CD4-positive, alpha-beta T cell (primary cell): ENCODE results near the gene PLEKHM2. TPM values are rescaled to one million over a fixed set of nuclear protein-coding genes. Genes with fewer than 3 reads are reported as not detected.

ENCODE experiments used
- ATAC-seq: fragments of 200-7000 bp; cut with Tn5 transposase; one replicate; pipeline ENCODE4 v1.10.0; 2022; ENCODE audit warnings: mild to moderate bottlenecking; ENCODE audit not compliant: poor library complexity
- CTCF ChIA-PET: fragments of 350-600 bp; sonication (Branson Sonifier 250); formaldehyde crosslinking; loops from one replicate; lab custom pipeline; 2021; ENCODE audit warnings: antibody characterized with exemption, inconsistent platforms; lab: Charles Lee
- POLR2A ChIA-PET: fragments of 350-600 bp; sonication (Branson Sonifier 250); formaldehyde crosslinking; loops from one replicate; lab custom pipeline; 2021; ENCODE audit warnings: antibody characterized with exemption, inconsistent platforms; lab: Charles Lee
- DNase-seq, 14 experiments: peaks; one replicate each; pipeline ENCODE4 v3.0.0-alpha.2; 2013 to 2020; ENCODE audit warnings: mixed read lengths in 2 of 14
- H3K27ac ChIP-seq, 2 donors: one replicate each; pipeline versions ENCODE4 v1.5.1 to v1.7.0; 2013; ENCODE audit warnings: low read length in 2 of 2, low read depth in 1 of 2, mild to moderate bottlenecking in 1 of 2
- H3K27me3 ChIP-seq, 2 experiments: 1 replicate in 1 of 2; 2 replicates in 1 of 2; pipeline versions ENCODE4 v1.6.1 to v1.7.0; 2013; ENCODE audit warnings: low read length in 2 of 2, control low read depth in 1 of 2, mild to moderate bottlenecking in 1 of 2, moderate library complexity in 1 of 2; ENCODE audit not compliant: insufficient read depth in 2 of 2, control insufficient read depth in 1 of 2
- H3K36me3 ChIP-seq: one replicate; pipeline ENCODE4 v1.6.1; 2013; ENCODE audit warnings: low read length, control low read depth; ENCODE audit not compliant: insufficient read depth
- H3K4me1 ChIP-seq: one replicate; pipeline ENCODE4 v1.6.1; 2013; ENCODE audit warnings: low read length, control low read depth; ENCODE audit not compliant: insufficient read depth
- H3K4me3 ChIP-seq: one replicate; pipeline ENCODE4 v1.5.1; 2013; ENCODE audit warnings: mild to moderate bottlenecking, low read length, moderate library complexity
- H3K9me3 ChIP-seq, 2 experiments: 1 replicate in 1 of 2; 2 replicates in 1 of 2; pipeline versions ENCODE4 v1.6.1 to v1.7.0; 2013; ENCODE audit warnings: low read length in 2 of 2, mild to moderate bottlenecking in 2 of 2, control low read depth in 1 of 2, moderate library complexity in 1 of 2; ENCODE audit not compliant: control insufficient read depth in 1 of 2, insufficient read depth in 1 of 2
- H3K27ac Mint-ChIP-seq: one replicate; pipeline ENCODE4 v1.8.0; 2020; ENCODE audit warnings: mixed read lengths
- H3K27me3 Mint-ChIP-seq: one replicate; pipeline ENCODE4 v1.8.0; 2021; ENCODE audit warnings: mixed read lengths
- H3K36me3 Mint-ChIP-seq: one replicate; pipeline ENCODE4 v1.8.0; 2021; ENCODE audit warnings: low read depth, mixed read lengths
- H3K4me1 Mint-ChIP-seq: one replicate; pipeline ENCODE4 v1.8.0; 2021; ENCODE audit warnings: low read depth, mixed read lengths
- H3K4me3 Mint-ChIP-seq: one replicate; pipeline ENCODE4 v1.8.0; 2020; ENCODE audit warnings: mild to moderate bottlenecking, mixed read lengths
- H3K9me3 Mint-ChIP-seq: one replicate; pipeline ENCODE4 v1.8.0; 2020; ENCODE audit warnings: mixed read lengths
- intact Hi-C, 2 experiments: fragments of 100-400 bp; cut with DNase I in 1 of 2; cut with micrococcal nuclease in 1 of 2; formaldehyde crosslinking; loops; one replicate each; pipeline versions ENCODE4 v1.15.1 to v1.9.0; 2023 to 2025; cut with DNase I, micrococcal nuclease
- total RNA-seq, 174 experiments: library from RNA in 2 of 174; stranded (reverse) in 2 of 174; gene quantifications; one replicate each; pipeline ENCODE4 v1.2.3 and lab custom pipeline; 2021 to 2026
- TF ChIP-seq, protein P1 (sequence below): fragments of 200-600 bp; IDR thresholded peaks from one replicate; pipeline ENCODE4 v1.8.0; 2022; ENCODE audit warnings: antibody characterized with exemption, mild to moderate bottlenecking

Gene PLEKHM2
- total RNA-seq, 2 experiments from 2014 or later, result 77.5 to 82.0 TPM

DNA sequence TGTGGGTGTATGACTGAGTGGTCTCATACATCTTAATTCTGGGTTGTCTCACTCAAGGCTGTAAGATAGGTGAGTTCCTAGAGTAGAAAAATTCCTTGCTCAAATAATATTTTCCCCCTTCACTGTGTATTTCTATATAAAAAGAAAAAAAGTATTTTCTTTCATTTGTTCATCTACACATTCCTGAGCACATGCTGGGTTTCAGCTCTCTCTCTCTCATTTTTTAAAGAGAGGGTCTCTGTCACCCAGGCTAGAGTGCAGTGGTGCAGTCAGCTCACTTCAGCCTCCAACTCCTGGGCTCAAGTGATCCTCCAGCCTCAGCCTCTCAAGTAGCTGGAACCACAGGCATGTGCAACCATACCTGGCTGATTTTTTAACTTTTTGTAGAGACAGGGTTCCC lies 44.9 kb upstream of the PLEKHM2 start:
- Mint-ChIP-seq H3K27ac (no peak overlapping the region), H3K9me3 (no peaks in the 10 kb centered on the region), H3K27me3 (no peaks in the 10 kb centered on the region), H3K36me3 (peaks cover 92% of the 10 kb centered on the region), H3K4me1 (peaks cover 4% of the 10 kb centered on the region), H3K4me3 (no peak overlapping the region)
- Histone ChIP-seq H3K4me1 (no peaks in the 10 kb centered on the region), H3K27me3 (no peaks in the 10 kb centered on the region), H3K36me3 (peaks cover 82% of the 10 kb centered on the region), H3K9me3 (no peaks in the 10 kb centered on the region), H3K4me3 (no peak overlapping the region), H3K27ac (no peak overlapping the region)
- TF ChIP-seq, protein P1, sequence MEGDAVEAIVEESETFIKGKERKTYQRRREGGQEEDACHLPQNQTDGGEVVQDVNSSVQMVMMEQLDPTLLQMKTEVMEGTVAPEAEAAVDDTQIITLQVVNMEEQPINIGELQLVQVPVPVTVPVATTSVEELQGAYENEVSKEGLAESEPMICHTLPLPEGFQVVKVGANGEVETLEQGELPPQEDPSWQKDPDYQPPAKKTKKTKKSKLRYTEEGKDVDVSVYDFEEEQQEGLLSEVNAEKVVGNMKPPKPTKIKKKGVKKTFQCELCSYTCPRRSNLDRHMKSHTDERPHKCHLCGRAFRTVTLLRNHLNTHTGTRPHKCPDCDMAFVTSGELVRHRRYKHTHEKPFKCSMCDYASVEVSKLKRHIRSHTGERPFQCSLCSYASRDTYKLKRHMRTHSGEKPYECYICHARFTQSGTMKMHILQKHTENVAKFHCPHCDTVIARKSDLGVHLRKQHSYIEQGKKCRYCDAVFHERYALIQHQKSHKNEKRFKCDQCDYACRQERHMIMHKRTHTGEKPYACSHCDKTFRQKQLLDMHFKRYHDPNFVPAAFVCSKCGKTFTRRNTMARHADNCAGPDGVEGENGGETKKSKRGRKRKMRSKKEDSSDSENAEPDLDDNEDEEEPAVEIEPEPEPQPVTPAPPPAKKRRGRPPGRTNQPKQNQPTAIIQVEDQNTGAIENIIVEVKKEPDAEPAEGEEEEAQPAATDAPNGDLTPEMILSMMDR, result no peak
- ChIA-PET POLR2A (no interaction called here), CTCF (no interaction called here)
- no peak for ATAC-seq
- intact Hi-C loops, result no loop called here
- no peak for DNase-seq

DNA sequence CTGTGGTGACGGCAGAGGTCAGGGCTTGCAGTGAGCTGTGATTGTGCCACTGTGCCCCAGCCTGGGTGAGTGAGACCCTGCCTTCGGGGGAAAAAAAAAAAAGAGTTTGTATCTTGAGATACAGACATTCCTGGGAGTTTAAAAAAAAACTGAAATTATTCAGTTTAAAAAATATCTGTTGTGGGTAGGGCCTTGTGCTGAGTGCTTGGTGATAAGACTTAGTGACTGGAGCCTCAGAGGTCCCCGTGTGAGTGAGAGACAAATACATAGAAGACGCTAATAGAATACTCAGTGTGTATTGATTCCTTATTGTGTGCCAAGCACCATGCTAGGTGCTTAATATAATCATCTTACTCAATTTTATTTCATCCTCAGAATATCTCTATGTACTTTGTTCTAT lies 44.2 kb upstream of the PLEKHM2 start:
- TF ChIP-seq, protein P1, result no peak
- Histone ChIP-seq H3K9me3 (no peaks in the 10 kb centered on the region), H3K36me3 (peaks cover 78% of the 10 kb centered on the region), H3K4me3 (no peak overlapping the region), H3K27ac (no peak overlapping the region), H3K4me1 (no peaks in the 10 kb centered on the region), H3K27me3 (no peaks in the 10 kb centered on the region)
- Mint-ChIP-seq H3K9me3 (no peaks in the 10 kb centered on the region), H3K27ac (no peak overlapping the region), H3K4me3 (no peak overlapping the region), H3K36me3 (peaks cover 89% of the 10 kb centered on the region), H3K4me1 (peaks cover 4% of the 10 kb centered on the region), H3K27me3 (no peaks in the 10 kb centered on the region)
- ChIA-PET POLR2A (no interaction called here), CTCF (no interaction called here)
- DNase-seq (no peak), ATAC-seq (no peak)
- intact Hi-C loops, result no loop called here

DNA sequence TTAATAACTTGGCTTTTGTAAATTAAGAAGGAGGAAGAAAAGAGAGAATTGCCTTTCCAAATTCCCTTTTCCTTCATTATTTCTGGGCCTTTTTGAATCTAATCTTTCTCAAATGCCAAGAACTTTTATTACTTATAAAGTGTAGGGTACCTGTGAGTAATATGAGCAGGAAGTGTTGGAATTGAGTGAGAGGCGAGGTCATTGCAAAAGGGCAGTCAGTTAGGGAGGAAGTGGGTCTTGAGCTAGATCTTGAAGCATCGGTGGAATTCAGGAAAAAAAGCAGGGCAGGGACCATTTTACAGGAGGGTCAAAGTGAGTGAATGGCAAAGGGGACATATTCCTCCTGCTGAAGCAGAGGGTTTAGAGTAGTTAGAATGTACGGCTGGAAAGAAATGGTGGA lies 43.5 kb upstream of the PLEKHM2 start:
- Histone ChIP-seq H3K4me1 (no peaks in the 10 kb centered on the region), H3K9me3 (no peaks in the 10 kb centered on the region), H3K27ac (no peak overlapping the region), H3K27me3 (no peaks in the 10 kb centered on the region), H3K36me3 (peaks cover 78% of the 10 kb centered on the region), H3K4me3 (no peak overlapping the region)
- CTCF ChIA-PET, result no interaction called here
- ATAC-seq (no peak), DNase-seq (no peak)
- H3K27ac Mint-ChIP-seq, result peak overlapping the region; percentile 40
- TF ChIP-seq, protein P1, result no peak
- peaks cover 9% of the 10 kb centered on the region for H3K4me1 Mint-ChIP-seq
- intact Hi-C loops, result no loop called here
- H3K36me3 Mint-ChIP-seq, result peaks cover 91% of the 10 kb centered on the region
- POLR2A ChIA-PET, result no interaction called here
- no peaks in the 10 kb centered on the region for H3K27me3 Mint-ChIP-seq
- H3K4me3 Mint-ChIP-seq, result no peak overlapping the region
- H3K9me3 Mint-ChIP-seq, result no peaks in the 10 kb centered on the region
